ENCODE measurements around the gene EMX1.

EMX1 gene

GRCh38 chr2:72917138-72917876, at the start of gene EMX1:
EMX1 (plus strand) TSS chr2:72917519; CDS start chr2:72917853, 334 bp downstream.
- peak; percentile 98 for DNase-seq

GRCh38 chr2:72871060-72871459, 46.3 kb upstream of the EMX1 start:
- no peak for DNase-seq

GRCh38 chr2:72871880-72872279, 45.4 kb upstream of the EMX1 start:
- no peak for DNase-seq

GRCh38 chr2:72883356-72883962, 33.9 kb upstream of the EMX1 start:
- no peak for DNase-seq

GRCh38 chr2:72886505-72887031, 30.8 kb upstream of the EMX1 start:
- no peak for DNase-seq

GRCh38 chr2:72887032-72887739, 30.1 kb upstream of the EMX1 start, which contains the start of gene SPR:
SPR (plus strand) TSS chr2:72887408; CDS start chr2:72887433, 25 bp downstream.
- DNase-seq = peak; percentile 77

DNA sequence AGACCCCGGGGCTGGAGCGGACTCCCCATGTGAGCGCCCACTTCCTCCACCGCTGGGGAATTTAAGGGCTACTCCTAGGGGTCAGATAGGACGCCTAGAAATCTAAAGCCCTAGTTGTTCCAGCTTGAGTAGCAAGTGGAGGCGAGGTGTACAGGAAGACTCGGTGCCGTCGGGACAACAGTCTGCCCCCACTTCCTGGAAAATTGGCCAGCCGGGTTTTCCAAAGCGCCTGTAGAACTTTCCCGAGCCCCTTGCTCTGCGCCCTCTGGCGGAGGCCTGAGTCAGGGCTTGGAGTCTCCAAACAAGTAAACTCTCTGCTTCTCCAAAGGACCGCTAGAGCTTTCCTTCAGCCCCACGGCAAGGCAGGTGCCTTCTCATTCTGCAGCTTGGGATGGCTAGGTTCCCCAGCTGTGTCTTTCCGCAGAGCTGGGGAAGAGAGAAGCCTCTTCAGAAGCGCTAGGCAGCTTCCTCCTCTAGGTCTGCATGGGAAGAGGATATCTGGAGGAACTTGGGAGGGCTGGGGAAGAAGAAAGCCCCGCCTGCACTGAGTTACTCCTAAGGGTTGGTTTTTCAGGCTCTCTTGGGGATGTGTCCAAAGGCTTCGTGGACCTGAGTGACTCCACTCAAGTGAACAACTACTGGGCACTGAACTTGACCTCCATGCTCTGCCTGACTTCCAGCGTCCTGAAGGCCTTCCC, 29.4 kb upstream of the EMX1 start:
- DNase-seq = peak; percentile 73

- DNase-seq = no peak
Observed at GRCh38 chr2:72888438-72889202, 28.7 kb upstream of the EMX1 start.

- DNase-seq = no peak
Observed at GRCh38 chr2:72889991-72890390, 27.3 kb upstream of the EMX1 start.

GRCh38 chr2:72891091-72891818, 26.1 kb upstream of the EMX1 start:
- DNase-seq = no peak

DNA sequence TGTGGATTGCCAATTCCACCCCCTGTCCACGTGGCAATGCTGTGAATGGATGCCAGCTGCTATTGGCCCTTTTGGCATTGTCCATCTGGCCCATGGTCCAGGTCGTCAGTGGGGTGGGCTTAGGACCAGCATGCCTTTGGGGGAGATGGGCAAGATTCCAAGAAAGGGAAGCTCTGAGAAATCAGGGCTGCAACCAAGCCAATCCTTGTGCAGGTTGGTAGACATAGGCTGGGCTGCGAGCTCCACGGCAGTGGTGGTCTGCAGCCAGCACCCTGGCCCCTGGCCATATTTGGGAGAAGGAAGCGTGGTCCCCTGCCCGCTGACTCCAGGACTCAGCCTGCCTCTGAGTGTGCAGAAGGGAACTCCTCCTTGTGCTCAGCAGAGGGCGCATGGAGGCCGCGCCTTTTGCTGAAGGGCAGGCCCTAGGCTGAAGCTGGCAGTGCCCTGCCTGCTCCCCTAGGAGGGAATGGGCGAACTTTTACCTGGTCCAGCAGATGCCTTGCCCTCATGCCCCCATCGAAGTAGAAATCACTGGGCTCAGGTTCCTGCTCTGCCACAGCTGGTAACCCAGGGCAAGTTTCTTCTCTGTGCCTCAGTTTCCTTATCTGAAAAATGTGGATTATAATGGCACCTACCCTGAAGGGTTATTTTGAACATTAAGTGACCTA, 24.7 kb upstream of the EMX1 start:
- peak; percentile 88 for DNase-seq

GRCh38 chr2:72893594-72894319, 23.6 kb upstream of the EMX1 start:
- DNase-seq = peak; percentile 64

DNA sequence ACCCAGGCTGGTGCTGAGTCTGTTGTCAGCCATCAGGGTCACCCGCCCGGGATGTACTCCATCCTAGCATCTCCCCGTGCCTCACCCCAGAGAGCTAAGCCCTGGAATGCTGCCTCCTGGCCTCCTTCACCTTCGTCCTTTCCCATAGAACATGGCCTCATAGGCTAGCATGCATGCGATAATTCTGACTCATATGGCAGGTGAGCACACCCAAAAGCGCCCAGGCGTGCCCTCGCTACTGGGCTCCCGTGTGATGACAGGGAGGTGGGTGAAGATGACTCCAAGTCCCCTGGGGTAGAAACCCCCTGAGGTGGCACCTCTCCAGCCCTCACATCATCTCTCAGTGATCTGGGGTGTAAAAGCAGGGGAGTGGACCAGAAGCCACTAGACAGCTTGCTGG, 22.8 kb upstream of the EMX1 start:
- DNase-seq = no peak

- DNase-seq = no peak
Observed at GRCh38 chr2:72895154-72895553, 22.2 kb upstream of the EMX1 start.

- DNase-seq = no peak
Observed at GRCh38 chr2:72895759-72896281, 21.5 kb upstream of the EMX1 start.

DNA sequence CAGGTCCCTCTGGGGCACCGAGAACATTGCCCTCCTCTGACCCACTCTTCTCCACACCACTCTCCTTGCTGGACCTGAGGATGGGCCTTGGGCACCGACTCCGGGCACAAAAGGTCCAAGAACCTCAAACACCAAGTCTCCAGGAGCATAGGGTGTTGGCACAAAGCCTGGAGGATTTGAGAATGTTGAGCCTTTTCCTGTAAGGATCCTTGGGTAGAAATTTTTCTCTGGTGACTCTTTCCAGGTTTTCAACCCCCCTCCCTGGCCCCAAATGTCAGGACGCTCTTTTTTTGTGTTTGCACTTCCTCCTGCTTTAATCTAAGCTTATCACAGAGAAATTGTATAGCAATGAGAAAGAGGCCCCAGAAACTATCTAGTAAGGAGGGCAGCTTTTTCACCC, 20.9 kb upstream of the EMX1 start:
- DNase-seq = no peak

DNA sequence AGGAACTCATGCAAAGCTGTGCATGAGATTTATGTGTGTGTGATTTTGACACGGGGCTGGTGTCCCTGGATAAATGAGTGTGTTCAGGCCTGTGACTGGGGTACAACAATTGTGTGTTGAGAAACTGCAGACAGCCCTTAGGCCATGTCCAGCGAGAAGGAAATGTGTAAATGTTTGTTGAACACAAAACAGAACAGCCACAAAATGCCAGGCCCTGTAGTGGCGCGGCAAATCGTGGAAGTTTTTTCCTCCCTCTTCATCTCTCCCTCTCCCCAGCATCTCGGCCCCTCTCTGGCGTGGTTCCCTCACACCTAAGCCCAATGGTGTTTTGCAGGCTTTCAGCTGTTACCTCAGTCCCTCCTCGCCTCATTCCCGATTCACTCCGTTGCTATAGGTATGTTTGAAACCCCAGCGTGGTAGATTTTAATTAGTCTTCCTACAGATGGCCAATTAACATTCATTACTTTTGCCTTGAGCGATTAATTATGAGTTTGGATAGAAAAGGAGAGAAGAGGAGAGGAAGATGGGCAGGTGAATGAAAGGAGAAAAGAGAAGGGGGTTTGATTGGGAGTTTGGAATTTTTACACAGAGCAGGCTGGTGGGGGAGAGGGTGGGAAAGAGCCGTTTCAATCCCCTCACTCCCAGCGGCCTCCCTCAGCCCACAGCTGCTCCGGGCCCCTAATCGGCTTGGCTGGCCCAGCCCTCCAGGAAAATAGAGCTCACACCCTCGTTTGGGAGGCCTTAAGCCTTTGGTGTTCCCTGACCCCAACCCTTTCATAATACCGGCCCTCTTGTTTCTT, 19.3 kb upstream of the EMX1 start:
- no peak for DNase-seq

- DNase-seq = no peak
Observed at GRCh38 chr2:72898585-72898906, 18.8 kb upstream of the EMX1 start.

DNA sequence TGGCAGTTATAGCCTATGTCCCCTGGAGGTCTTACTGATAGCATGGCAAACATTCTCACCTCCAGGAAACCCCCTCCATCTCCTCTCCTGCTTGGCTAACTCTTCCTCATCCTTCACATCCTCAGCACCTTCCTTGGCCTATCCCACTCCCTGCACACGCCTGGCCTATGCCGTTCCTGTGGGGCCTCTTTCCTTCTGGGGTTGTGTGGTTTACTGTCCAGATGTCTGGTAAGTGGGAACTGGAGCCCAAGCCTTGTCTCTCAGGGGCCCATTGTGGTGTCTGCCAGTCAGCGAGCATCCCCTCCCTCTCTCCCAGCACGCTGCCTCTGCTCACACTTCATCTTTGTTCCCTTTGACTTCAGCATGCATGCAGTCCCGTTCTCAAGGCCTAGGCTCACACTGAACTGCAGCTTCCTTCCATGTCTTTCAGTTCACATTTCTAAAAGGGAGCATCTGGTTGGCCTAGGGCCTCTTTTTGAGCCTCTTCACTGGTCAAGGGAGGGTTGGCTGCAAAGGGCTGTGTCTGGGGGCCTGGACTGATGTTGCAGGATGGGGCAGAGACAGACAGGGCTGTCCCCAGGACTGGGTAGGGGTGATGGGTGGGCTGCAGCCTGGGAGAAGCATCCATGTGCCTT, 17.0 kb upstream of the EMX1 start:
- DNase-seq = no peak
